ENCODE data around the gene GPX4. TPM values are rescaled to one million over a fixed set of nuclear protein-coding genes. Genes with fewer than 3 reads are reported as not detected.
A peak's percentile ranks its signal among the peaks of the same experiment; 100 is the strongest.

The GPX4 gene
- total RNA-seq, 2 donors from 2014 or later, result 152 to 157 TPM

- TF ChIP-seq POLR2A (IDR thresholded peaks at IDR 0.05) (peak in 1 of 3 donors; percentile 12), CTCF (IDR thresholded peaks at IDR 0.05) (no peak)
- WGBS, 2 donors, result 91 to 96% methylated on average over 4 to 25 of the region's 25 CpGs
- intact Hi-C loops (cut with DNase I), result no loop called here
- H3K27me3 ChIP-seq, result no peaks in the 10 kb centered on the region
- no peaks in the 10 kb centered on the region for H3K36me3 ChIP-seq (replicated peaks in 1 of 2; ENCODE audit: insufficient read depth in 1 of 2, low read depth in 2 of 2)
- peaks cover 27% of the 10 kb centered on the region for H3K4me1 ChIP-seq
- ATAC-seq (no peak), DNase-seq (peak in 1 of 4 donors; percentile 43)
- H3K27ac ChIP-seq, result peak overlapping the region in 1 of 4 donors; percentile 79
- H3K9me3 ChIP-seq, result no peaks in the 10 kb centered on the region
- H3K4me3 ChIP-seq, result no peak overlapping the region
These were observed 29.7 kb downstream of the GPX4 start for GRCh38 chr19:1133471-1133929.

GRCh38 chr19:1134431-1134830, 30.6 kb downstream of the GPX4 start:
- Histone ChIP-seq H3K36me3 (replicated peaks in 1 of 2; ENCODE audit: insufficient read depth in 1 of 2, low read depth in 2 of 2) (no peaks in the 10 kb centered on the region), H3K27me3 (no peaks in the 10 kb centered on the region), H3K27ac (no peak overlapping the region), H3K4me3 (no peak overlapping the region), H3K4me1 (peaks cover 27% of the 10 kb centered on the region), H3K9me3 (no peaks in the 10 kb centered on the region)
- 95 to 98% methylated on average over 11 of the region's 11 CpGs for WGBS, 2 donors
- DNase-seq, result no peak
- intact Hi-C loops (cut with DNase I), result no loop called here
- no peak for ATAC-seq
- TF ChIP-seq CTCF (IDR thresholded peaks at IDR 0.05) (no peak), POLR2A (IDR thresholded peaks at IDR 0.05) (no peak)

GRCh38 chr19:1135454-1135853, 31.7 kb downstream of the GPX4 start:
- ATAC-seq (no peak), DNase-seq (no peak)
- no peaks in the 10 kb centered on the region for H3K9me3 ChIP-seq
- peak overlapping the region in 1 of 4 donors; percentile 17 for H3K27ac ChIP-seq
- H3K27me3 ChIP-seq, result no peaks in the 10 kb centered on the region
- TF ChIP-seq POLR2A (IDR thresholded peaks at IDR 0.05) (no peak), CTCF (IDR thresholded peaks at IDR 0.05) (no peak)
- H3K4me1 ChIP-seq, result peaks cover 24% of the 10 kb centered on the region
- no peak overlapping the region for H3K4me3 ChIP-seq
- no peaks in the 10 kb centered on the region for H3K36me3 ChIP-seq (replicated peaks in 1 of 2; ENCODE audit: insufficient read depth in 1 of 2, low read depth in 2 of 2)
- intact Hi-C loops (cut with DNase I), result no loop called here
- 94 to 95% methylated on average over 12 to 17 of the region's 17 CpGs for WGBS, 2 donors

- ATAC-seq (no peak), DNase-seq (no peak)
- Histone ChIP-seq H3K27ac (peak overlapping the region in 1 of 4 donors; percentile 17), H3K27me3 (no peaks in the 10 kb centered on the region), H3K4me3 (no peak overlapping the region), H3K9me3 (no peaks in the 10 kb centered on the region), H3K36me3 (replicated peaks in 1 of 2; ENCODE audit: insufficient read depth in 1 of 2, low read depth in 2 of 2) (no peaks in the 10 kb centered on the region), H3K4me1 (peaks cover 18% of the 10 kb centered on the region)
- TF ChIP-seq POLR2A (IDR thresholded peaks at IDR 0.05), result no peak
- TF ChIP-seq CTCF (IDR thresholded peaks at IDR 0.05), result no peak
- 38 to 68% methylated on average over 4 to 11 of the region's 12 CpGs for WGBS, 2 donors
- intact Hi-C loops (cut with DNase I), result no loop called here
These were observed 32.4 kb downstream of the GPX4 start for GRCh38 chr19:1136201-1136600.

- no peak for ATAC-seq
- intact Hi-C loops (cut with DNase I), result no loop called here
- no peak overlapping the region for H3K27ac ChIP-seq
These were observed 33.0 kb downstream of the GPX4 start for GRCh38 chr19:1136621-1137317.

More at GRCh38 chr19:1136621-1137317, 33.0 kb downstream of the GPX4 start:
- WGBS, 2 donors, result 82 to 92% methylated on average over 17 of the region's 25 CpGs
- H3K9me3 ChIP-seq, result no peaks in the 10 kb centered on the region
- no peaks in the 10 kb centered on the region for H3K36me3 ChIP-seq (replicated peaks in 1 of 2; ENCODE audit: insufficient read depth in 1 of 2, low read depth in 2 of 2)
- no peak overlapping the region for H3K4me3 ChIP-seq
- no peaks in the 10 kb centered on the region for H3K27me3 ChIP-seq
- H3K4me1 ChIP-seq, result peaks cover 18% of the 10 kb centered on the region
- TF ChIP-seq POLR2A (IDR thresholded peaks at IDR 0.05) (no peak), CTCF (IDR thresholded peaks at IDR 0.05) (no peak)
- no peak for DNase-seq

All from body of pancreas (tissue), 4 donors.